ENCODE results near the gene VIT.
"Not testable (repeated sequence)": the region's sequence is repeated elsewhere in the genome, so short reads cannot be mapped to it uniquely, and the experiment has no call there.

The VIT gene

DNA sequence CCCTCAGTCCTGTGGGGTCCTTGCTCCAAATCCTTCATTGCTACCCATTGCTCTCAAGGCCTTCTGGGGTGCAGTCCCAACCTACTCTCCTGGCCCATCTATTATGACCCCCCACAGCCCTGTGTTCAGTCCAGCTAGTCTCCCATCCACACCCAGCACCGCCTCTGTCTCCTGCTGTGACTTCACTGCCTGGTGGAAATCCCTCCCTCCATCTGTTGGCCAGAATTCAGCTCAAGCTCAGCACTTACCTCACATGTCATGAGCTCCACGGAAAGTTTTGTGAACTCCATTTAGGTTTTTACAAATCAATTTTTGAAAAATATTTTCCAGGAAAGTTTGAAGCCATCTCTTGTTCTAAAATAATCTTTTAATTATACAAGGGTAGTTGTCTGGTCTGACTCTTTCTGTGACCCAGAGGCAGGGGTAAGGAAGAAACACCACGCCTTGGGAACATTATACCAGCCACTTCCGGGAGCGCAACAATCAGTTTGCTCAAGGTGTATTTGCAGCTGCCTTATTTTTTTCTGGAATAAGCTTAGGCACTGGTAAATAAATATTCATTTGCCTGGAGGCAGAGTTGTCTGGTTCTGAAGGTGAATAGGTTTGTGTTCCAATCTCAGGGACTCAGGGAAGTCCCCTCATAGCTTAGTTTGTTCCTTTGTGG lies 110.8 kb downstream of the VIT start:
- no peak for DNase-seq (ENCODE audit: low spot score)

DNA sequence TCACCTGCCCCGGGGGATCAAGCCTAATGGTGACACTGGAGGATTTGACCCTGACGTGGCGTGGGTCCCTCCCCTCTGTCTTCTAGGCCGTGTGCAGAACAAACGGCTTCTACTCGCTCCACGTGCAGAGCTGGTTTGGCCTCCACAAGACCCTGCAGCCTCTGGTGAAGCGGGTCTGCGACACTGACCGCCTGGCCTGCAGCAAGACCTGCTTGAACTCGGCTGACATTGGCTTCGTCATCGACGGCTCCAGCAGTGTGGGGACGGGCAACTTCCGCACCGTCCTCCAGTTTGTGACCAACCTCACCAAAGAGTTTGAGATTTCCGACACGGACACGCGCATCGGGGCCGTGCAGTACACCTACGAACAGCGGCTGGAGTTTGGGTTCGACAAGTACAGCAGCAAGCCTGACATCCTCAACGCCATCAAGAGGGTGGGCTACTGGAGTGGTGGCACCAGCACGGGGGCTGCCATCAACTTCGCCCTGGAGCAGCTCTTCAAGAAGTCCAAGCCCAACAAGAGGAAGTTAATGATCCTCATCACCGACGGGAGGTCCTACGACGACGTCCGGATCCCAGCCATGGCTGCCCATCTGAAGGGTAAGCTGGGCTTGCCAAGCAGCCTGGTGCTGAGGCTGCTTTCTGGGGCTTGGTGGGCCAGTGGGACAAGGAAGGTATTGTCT lies 112.0 kb downstream of the VIT start:
- no peak for DNase-seq (ENCODE audit: low spot score)

DNA sequence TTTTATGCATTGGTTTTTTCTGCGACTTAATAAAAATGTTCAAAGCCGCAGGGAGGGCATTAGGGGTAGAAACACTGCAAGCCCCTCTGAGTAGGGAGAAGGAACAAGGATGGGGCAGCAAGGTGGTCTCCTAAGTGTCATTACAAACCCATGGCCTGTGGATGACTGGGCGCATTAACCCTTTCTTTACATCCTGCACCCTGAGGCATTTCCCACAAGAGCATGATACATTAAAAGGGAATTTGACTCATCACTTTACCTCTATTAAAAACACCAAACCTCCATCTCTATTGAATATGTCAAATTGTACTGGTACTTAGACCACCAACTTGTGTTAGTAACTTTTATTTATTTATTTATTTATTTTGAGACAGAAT lies 112.5 kb downstream of the VIT start:
- DNase-seq (ENCODE audit: low spot score), result no peak

DNA sequence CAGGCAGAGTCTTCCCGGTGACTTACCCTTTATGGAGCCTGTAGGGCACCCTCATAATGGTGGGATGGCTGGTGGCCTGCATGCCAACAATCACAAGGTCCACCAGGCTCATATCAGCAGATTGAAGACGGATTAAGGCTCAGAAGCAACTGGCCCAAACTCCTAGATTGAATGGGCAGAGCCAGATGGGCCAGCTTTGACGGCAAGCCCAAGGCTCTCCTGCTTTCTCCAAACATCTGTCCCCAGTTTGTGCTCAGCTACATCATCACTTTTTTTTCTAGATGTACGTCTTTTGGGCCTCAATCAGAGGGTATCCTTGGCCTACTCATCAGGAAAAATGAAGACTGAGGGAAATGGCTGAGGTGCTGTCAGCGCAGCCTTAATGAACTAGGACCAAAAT lies 114.6 kb downstream of the VIT start:
- DNase-seq (ENCODE audit: low spot score), result no peak

DNA sequence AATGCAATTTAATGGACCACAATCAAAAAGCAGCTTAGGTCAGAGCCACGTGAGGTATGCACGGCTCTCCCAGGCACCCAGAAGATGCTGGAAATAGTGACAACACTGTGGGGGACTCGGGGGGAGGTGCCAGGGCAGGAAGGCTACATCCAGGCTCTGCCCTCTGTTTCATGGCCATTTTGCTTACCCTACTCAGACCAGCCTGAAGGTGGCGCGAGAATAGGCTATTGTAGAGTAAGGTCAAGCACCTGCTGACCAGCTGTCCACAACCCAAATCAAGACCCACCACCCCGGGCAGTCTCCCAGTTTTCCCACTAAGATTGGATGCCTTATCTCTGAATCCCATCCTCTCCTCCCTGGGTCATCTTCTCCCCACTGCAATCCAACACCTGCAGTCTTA lies 115.7 kb downstream of the VIT start:
- no peak for DNase-seq (ENCODE audit: low spot score)

DNA sequence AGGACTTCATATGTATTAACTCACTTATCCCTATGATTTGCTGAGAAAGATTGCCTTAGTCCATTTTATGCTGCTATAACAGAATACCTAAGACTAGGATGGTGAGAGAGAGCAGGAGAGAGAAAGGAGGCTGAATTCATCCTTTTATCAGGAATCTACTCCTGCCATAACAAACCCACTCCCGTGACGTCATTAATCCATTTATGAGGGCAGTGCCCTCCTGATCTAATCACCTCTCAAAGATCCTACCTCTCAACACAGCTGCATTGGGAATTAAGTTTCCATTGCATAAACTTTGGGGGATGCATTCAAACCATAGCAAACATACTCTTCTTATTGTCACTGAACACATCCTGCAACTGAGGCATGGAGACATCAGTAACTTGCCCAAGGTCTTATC lies 122.0 kb downstream of the VIT start:
- DNase-seq (ENCODE audit: low spot score), result no peak

DNA sequence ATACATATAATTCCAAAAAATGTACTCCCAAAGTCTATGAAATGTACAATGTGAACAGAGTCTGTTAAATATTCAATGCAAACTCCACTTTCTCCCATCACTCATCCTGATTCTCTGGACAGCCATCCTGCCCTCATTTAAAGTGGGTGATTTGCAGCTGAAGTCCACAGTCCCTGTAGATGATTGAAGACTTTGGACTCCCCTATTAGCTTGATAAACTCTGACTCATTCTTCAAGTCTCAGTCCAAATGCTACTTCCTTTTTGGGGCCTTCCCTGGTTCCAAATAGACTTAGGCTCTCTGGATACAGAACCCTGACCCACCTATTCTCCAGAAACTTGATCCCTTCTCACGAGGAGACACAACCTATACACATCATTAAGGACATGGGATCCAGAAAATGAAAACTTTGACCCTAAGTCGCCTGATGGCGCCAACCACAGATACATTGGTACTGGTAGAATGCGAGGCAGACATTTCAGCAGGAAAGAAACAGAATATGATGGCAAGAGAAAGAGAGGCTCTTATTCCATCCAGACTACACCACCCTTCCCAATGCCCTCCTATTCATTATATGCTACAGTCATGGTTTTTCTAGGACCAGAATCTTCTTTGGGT lies 122.7 kb downstream of the VIT start:
- DNase-seq (ENCODE audit: low spot score), result no peak

DNA sequence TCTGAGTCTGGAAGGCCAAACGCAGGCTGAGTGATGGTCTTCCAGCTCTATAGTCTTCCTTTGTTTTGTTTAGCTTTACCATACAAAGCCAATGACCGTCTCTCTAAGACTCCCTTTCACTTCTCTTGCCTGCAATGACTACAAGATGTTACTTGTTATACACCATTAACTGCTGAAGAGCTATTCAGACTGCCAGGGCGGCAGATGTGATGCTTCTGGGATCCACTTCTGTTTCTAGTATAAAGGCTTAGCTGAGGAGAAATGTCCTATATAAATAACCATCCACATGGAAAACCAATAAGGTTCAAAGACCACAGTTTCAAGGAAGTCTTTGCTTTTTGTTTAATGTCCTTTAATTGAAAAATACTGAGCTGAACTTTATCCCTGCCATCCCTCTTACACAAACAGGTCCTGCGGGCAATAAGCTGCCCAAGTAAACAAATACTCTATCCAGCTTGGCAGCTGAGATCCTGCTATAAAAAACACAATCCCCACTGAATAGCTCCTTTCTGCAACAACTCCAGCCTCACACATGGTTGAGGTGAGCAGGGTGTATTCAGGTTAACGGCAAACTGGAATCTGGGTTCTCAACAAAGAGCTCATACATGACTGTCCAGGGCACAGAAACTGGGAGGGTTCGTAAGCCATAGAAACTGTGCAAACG lies 124.6 kb downstream of the VIT start:
- no peak for DNase-seq (ENCODE audit: low spot score)

DNA sequence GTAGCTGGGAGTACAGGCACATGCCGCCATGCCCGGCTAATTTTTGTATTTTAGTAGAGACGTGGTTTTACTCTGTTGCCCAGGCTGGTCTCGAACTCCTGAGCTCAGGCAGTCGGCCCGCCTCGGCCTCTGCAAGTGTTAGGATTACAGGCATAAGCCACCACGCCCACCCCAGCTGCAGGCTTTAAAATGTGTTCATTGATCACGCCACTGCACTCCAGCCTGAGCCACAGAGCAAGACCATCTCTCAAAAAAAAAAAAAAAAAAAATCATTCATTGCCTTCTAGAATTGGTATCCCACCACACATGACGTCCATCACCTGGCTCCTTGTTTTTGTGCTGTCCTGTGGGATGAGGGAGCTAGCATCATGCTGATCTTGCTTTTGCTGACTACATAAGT lies 127.4 kb downstream of the VIT start:
- DNase-seq (ENCODE audit: low spot score), result no peak

DNA sequence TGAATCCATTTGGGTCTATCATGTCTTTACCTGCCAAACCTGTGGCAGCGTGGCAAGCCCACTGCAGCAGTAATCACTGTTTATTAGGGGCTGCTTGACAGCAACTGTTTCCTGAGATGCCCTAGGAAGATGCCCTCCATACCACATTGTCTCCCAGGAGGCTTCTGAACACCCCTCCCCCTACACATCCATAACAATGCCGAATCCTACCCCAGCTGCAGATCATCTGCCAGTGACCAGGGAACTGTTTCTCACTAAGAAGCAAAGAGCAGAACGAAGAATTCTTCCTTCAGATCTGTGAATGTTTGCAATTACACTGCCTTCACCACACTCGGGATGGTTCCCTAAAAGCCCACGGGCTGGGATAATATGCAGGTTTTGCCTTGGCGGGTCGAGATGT lies 127.8 kb downstream of the VIT start:
- DNase-seq (ENCODE audit: low spot score), result no peak

DNA sequence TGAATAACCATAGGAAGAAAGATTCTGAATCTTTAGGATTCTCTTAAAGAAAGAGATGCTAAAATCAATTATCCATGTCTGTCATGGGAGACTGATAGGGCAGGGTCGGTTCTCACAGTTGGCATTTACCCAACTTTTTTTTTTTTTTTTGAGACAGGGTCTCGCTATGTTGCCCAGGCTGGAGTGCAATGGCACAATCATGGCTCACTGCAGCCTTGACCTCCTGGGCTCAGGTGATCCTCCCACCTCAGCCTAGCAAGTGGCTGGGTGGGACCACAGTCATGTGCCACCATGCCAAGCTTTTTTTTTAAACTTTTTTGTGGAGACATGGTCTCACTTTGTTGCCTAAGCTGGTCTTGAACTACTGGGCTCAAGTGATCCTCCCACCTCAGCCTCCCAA lies 128.2 kb downstream of the VIT start:
- not testable (repeated sequence) for DNase-seq (ENCODE audit: low spot score)

DNA sequence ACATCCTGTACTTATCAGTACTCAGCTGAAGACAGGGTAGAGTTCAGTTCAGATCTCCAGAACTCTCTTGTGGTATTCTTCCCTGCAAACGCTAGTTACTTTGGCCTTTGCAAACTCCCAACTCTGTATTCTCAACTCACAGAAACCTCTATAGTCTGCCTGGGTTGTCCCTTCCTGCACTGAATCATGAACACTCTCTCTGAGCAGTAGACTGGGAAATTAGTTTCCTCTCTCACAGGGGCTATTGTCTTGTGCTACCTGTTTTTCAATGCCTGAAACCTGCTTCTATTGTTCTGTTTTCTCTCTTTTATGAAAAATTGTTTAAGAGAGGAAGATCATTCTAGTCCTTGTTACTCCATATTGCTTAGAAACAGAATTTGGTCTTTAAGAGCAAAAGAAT lies 134.7 kb downstream of the VIT start:
- DNase-seq (ENCODE audit: low spot score), result no peak

DNA sequence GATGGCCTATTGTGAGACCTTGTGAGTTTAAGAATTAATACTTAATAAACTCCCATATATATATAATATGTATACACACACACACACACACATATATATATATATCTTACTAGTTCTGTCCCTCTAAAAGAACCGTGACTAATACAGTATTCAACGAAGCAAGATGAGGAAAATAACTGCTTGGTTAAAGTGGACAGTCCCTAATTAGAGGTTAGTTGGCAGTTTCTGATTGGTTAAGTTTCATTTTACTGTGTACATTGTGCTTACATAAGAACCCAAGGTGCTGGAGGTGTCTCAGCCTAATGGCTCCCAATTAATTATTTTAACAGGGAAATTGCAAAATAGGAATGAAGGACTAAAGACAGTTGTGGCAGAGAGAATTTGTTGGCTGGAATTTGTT lies 137.7 kb downstream of the VIT start:
- DNase-seq (ENCODE audit: low spot score), result no peak

DNA sequence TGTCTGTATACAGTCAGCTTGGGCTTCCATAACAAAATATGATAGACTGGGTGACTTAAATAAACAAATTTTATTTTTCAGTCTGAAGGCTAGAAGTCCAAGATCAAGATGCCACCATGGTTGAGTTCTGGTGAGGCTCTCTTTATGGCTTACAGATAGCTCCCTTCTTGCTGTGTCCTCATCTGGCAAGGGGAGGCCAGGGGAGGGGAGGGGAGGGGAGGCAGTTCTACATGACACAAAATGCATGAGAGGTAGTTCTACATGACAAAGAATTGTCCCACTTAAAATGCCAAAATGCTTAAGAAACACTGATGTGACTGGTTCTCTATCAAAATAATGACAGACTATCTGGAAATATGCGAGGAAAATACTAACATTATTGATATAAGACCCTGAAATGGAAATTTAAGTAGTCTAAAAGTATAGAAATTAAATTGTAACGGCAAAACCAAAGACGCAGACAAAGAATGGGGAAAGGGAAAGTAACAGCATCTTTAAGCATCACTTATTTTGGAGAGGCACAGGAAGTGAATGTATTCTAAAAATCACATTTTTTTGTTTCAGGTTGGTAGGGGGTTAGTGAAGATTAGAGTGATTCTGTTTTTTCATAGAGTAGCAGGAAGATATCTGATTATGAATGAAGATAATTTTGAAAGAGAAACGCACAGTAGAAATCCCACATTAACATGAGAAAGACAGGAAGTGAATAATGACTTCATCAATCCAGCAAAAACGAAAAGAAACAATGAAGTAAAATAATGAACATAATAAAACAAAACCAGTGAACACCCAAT lies 138.4 kb downstream of the VIT start:
- no peak for DNase-seq (ENCODE audit: low spot score)

DNA sequence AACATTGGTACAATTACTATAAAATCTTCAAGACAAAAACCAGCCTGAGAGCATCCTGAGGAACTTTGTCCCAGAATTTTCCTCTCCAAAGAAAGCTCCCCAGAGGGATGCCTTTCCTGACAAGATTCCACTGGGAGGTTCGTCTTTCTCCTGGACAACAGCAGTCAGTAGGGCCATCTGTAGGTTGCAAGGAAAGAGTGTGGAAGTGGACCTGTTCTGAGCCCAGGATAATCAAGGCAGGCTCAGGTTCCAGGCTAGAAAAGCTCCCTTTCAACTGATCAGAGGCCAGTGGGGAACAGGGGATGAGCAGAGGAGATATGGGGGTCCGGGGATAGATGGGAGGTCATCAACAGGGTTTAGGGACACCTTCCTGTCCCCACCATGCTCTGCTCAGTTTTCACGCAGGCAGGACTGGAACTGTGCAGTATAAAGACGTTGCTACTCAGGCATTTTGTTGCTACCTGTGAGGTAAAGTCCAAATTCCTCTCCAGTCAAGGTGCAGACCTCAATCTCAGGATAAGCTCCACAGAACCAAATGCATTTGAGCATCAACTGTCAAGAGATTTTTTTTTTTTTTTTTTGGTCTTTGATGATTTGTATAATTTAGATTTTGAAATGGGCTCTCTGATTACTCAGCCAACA lies 143.6 kb downstream of the VIT start:
- DNase-seq (ENCODE audit: low spot score), result no peak

DNA sequence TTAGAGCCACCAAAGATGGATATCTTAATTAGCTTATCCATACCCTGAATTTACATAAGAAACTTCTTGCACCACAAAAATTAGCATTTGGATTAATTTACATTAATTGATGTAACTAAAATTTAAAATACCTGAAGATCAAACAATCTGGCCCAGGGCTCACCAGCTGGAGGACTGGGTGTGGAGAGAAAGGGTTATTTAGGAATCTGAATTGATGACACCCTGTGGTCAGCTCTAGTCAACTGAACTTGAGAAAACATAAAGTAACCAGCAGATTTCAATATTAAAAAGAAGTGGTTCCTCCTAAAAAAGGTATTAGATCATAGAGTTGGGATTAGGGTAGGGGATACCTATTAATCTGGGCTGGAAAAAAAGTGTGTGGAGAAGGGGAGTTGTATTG lies 147.3 kb downstream of the VIT start:
- DNase-seq (ENCODE audit: low spot score), result no peak

DNA sequence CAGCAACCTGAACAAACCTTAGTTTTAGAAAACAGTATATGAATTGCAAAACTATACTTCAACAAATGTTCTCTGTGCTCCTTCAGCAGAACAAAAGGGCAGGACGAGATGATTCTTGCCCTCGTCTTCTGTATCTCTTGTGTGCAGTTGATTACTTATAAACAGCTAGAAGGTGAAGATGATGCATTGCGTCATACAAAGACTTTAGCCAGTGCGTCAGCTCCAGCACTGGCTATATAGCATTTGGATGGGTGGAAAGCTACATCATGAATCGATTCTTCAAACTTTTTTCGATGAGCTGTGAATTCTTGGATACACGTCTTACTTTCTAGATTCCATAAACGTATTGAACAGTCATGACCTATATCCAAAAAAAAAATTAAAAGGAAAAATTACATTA lies 152.8 kb downstream of the VIT start:
- no peak for DNase-seq (ENCODE audit: low spot score)

DNA sequence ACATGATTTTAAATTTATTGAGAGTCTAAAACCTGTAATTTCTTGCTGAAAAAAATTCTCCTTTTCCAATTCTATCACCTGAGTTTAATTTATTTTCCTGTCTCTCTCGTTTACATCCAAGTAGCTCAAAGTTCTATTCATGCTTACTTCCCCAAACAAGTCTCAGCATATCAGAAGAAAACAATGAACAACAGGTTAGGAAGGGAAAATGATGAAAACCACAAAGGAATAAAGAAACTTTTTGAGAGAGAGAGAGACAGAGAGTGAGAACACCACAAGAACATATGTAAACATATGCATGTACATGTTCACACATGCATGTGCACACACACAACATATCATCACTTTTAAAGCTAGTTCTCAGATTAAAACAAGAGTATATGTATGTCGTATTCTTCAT lies 157.7 kb downstream of the VIT start:
- DNase-seq (ENCODE audit: low spot score), result no peak

DNA sequence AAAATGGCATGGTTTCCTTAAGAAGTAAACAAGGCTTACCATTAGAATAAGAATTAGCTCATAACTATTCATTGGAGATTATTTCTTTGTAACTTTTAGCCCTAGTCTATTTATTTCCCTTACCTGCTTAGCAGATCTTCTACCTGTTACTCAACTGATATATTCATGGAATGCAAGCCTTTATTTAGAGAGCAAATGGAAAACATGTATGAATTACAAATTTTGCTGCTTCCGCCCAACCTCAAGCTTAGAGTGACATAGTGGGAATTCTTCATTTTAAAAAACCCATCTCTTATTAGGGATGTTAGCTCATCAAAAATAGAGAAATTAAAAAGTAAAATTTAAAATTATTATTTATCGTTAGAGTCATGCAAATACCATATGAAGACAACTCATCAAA lies 158.9 kb downstream of the VIT start:
- DNase-seq (ENCODE audit: low spot score), result no peak

DNA sequence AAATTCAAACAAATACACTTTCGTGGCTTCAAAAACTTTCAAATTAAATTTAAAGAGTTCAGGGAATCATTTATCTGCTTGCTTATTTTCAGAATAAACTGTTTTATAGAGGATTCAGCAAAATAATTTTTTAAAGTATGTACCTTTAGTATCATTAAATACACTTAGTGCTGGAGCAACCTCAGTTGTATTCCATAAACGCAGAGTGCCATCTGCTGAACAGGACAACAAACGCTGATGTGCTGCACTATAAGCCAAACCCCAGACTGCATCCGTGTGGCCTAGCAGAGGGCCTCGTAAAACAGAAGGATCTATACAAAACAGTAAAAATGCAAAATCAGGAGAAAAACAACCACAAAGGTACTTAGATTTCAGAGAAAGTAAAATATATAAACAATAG lies 161.2 kb downstream of the VIT start:
- no peak for DNase-seq (ENCODE audit: low spot score)

DNA sequence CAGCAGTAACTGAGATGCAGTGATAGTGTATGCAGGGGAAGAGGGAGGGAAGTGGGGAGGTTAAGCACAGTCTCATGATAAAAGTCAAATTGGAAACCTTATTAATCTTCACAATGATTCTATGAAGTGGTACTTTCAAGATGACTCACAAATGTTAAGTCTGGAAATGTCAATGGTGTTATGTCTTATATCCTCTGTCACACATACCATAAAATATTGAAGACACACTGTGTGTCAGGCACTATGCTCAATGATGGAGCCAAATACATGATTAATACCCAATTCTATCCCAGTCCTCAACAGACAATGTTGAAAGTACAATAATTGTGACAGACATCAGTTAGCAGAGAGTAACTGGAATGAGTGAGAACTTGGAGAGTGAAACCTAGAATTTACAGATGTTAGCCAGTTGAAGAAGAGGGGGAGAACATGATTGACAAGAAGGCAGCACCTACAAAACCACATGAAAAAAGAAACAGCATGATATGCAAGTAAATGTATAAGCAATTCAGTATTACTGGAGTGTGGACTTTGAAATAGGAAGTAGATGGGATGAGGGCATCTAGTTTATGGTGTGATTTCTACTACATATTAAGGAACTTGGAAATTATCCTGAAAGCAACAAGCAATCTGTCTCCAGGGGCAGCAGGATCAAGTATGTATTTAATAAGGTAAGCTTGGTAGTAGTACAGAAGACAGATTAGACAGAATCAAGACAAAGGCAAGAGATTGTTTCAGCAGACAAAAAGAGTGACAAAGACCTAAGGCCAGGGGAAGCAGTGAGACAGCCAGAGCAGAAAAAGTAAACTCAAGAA lies 162.3 kb downstream of the VIT start:
- DNase-seq (ENCODE audit: low spot score), result no peak

All from germinal center (tissue), 1 donor.